Measurements from ENCODE around the gene BMF.

- TF ChIP-seq CTCF (IDR thresholded peaks at IDR 0.05) (peak in 2 of 4 experiments; percentile 4 to 5), POLR2AphosphoS5 (IDR thresholded peaks at IDR 0.05) (peak; percentile 90)
Observed at GRCh38 chr15:40098489-40099261, 10.0 kb downstream of the BMF start.

Data from prostate gland (tissue), 2 donors.